Cardiac atrium fibroblast (primary cell): ENCODE data around the gene C1QC. TPM values are rescaled to one million over a fixed set of nuclear protein-coding genes. Genes with fewer than 3 reads are reported as not detected.

ENCODE experiments used
- total RNA-seq: library from RNA; depleted of rRNA; stranded (reverse); fragments of >200 nt; gene quantifications from 2 replicates; pipeline ENCODE4 v1.2.3, GENCODE V29; 2015

C1QC gene
- not detected in 2 replicates for total RNA-seq

DNA sequence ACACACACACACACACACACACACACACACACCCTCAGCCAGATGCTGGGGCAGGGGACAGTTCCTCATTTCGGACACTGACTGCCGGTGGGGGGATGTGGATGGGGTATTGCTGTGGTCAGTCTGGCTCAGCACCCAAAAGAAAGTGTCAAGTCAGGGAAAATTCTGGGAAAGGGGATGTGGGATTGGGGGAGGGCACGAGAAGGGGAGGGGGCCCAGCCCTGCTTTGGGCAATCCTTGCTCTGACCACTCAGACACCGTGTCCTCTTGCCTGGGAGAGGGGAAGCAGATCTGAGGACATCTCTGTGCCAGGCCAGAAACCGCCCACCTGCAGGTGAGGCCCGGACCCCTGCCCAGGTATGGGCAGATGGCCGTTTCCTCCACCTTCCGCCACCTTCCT is at the start of gene C1QC:
C1QC (plus strand) TSS at position 253 of the 400 bp plus-strand sequence. CDS start 391 bp downstream, outside the sequence.

DNA sequence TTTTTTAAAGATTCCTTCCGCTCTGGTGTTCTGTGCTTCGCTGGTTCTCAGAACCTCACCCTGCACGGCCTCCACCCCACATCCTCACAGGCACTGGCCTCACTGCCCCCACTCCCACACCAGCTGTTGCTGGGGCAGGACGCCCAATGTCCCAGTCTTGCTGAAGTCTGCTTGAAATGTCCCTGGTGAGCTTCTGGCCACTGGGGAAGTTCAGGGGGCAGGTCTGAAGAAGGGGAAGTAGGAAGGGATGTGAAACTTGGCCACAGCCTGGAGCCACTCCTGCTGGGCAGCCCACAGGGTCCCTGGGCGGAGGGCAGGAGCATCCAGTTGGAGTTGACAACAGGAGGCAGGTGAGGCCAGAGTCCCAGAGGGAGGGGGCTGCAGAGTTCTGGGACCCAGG is 7.1 kb upstream of the C1QC start, which contains the start of gene C1QA:
C1QA (plus strand) TSS at position 276 of the 400 bp plus-strand sequence. CDS start 989 bp downstream, outside the sequence.

DNA sequence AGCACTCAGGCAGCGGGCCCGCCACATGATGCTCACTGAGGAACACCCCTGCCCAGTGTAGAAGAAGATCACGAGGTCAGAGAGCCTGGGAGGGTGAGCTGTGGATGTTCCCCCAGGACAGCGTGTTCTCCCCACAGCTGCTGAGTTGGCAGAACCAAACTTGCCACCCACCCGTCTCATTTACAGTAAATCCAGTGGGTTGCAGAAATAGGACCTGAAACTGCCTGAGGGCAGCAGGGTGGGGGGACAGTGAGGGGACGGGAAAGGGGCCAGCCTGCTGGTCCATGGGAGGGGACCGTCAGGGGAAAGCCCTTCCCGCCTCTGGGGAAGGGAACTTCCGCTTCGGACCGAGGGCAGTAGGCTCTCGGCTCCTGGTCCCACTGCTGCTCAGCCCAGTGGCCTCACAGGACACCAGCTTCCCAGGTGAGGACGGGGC is 9.5 kb downstream of the C1QC start, which contains the start of gene C1QB:
C1QB (plus strand) TSS at position 356 of the 436 bp plus-strand sequence. CDS start 6,227 bp downstream, outside the sequence.

Other genes starting within 250 kb of the C1QC start
- 7.0 and 7.2 TPM in 2 replicates for gene ZBTB40, start 191.8 kb upstream of the C1QC start, total RNA-seq
- not detected in 2 replicates for gene EPHA8, start 80.1 kb upstream of the C1QC start, total RNA-seq
- gene C1QA, start 7.0 kb upstream of the C1QC start, total RNA-seq: not detected in 2 replicates
- gene C1QB, start 9.6 kb downstream of the C1QC start, total RNA-seq: not detected in 2 replicates
- 0.18 and 0.97 TPM in 2 replicates for gene EPHB2, start 67.2 kb downstream of the C1QC start, total RNA-seq